Heart left ventricle (tissue), 13 donors: ENCODE measurements around the gene RASSF1.

ENCODE experiments used
- POLR2A ChIP-seq, 2 donors: fragments of 450-650 bp; IDR thresholded peaks; one replicate each; pipeline ENCODE4 v1.6.1; 2017; ENCODE audit warnings: antibody characterized with exemption in 2 of 2, mild to moderate bottlenecking in 2 of 2, moderate library complexity in 2 of 2
- TF ChIP-seq, protein P1 (sequence below), 12 donors: fragments of 200-600 bp; sonication (generic) in 4 of 12; IDR thresholded peaks; one replicate each; pipeline versions ENCODE4 v1.5.0 to v1.8.0; 2018 to 2022; ENCODE audit warnings: antibody characterized with exemption in 12 of 12, mild to moderate bottlenecking in 5 of 12
- donor health status: ischemic (EF 13 %, LVEDD 7.1; RV severe dilation, severe dysfunction).
- donor health status: DM: no; HTN: yes; CAD: no.
- donor health status: DM: no; HTN: no; CAD: no.
- donor health status: ischemic (EF 25% LVEDD 6.9; RV normal size, moderate dysfunction).
- donor health status: ischemic (EF 25% LVEDD 5.7; RV mildly dilated, moderate dysfunction).
- donor health status: ischemic (EF 35%, LVEDD 5.7; RV mildly dilated, moderate dysfunction).
- donor health status: nonischemic (EF 11% LVEDD 7.7; RV severe dilation, severe dysfunction).
- donor health status: DM: yes; HTN: yes; CAD: no.
- donor health status: PGD.
- donor health status: ischemic (EF 29% LVEDD 5.4; RV normal size, mild dysfunction).
- donor health status: nonischemic (EF 23%, LVEDD 6.1; RV moderate dilation, normal function).

GRCh38 chr3:50330330-50330729 lies 10.3 kb downstream of the RASSF1 start:
- TF ChIP-seq, protein P1, sequence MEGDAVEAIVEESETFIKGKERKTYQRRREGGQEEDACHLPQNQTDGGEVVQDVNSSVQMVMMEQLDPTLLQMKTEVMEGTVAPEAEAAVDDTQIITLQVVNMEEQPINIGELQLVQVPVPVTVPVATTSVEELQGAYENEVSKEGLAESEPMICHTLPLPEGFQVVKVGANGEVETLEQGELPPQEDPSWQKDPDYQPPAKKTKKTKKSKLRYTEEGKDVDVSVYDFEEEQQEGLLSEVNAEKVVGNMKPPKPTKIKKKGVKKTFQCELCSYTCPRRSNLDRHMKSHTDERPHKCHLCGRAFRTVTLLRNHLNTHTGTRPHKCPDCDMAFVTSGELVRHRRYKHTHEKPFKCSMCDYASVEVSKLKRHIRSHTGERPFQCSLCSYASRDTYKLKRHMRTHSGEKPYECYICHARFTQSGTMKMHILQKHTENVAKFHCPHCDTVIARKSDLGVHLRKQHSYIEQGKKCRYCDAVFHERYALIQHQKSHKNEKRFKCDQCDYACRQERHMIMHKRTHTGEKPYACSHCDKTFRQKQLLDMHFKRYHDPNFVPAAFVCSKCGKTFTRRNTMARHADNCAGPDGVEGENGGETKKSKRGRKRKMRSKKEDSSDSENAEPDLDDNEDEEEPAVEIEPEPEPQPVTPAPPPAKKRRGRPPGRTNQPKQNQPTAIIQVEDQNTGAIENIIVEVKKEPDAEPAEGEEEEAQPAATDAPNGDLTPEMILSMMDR (IDR thresholded peaks at IDR 0.05): no peak
- no peak for TF ChIP-seq POLR2A (IDR thresholded peaks at IDR 0.05)
